T-helper 2 cell treated with Interferon-gamma antibody and Interleukin-4, amounts not matched to agents 5 μg/mL and 100 μg/mL, for 36 hours (primary cell): ENCODE results near the gene SBF2.

ENCODE experiments used
- DNase-seq: peaks from one replicate; pipeline ENCODE4 v3.0.0; 2021; ENCODE audit warnings: low spot score
- H3K27ac Mint-ChIP-seq: one replicate; pipeline ENCODE4 v1.8.0; 2021; ENCODE audit warnings: mild to moderate bottlenecking, mixed read lengths
- H3K27me3 Mint-ChIP-seq: one replicate; pipeline ENCODE4 v1.8.0; 2021; ENCODE audit warnings: low read depth, mixed read lengths
- H3K36me3 Mint-ChIP-seq: one replicate; pipeline ENCODE4 v1.8.0; 2021; ENCODE audit warnings: low read depth, mixed read lengths
- H3K4me1 Mint-ChIP-seq: one replicate; pipeline ENCODE4 v1.8.0; 2021; ENCODE audit warnings: low read depth, mixed read lengths
- H3K4me3 Mint-ChIP-seq: one replicate; pipeline ENCODE4 v1.8.0; 2022; ENCODE audit warnings: mild to moderate bottlenecking, moderate library complexity, mixed read lengths
- H3K9me3 Mint-ChIP-seq: one replicate; pipeline ENCODE4 v1.8.0; 2021; ENCODE audit warnings: mixed read lengths

The SBF2 gene

GRCh38 chr11:9783986-9784385, 510.0 kb downstream of the SBF2 start:
- DNase-seq, result no peak
- no peaks in the 10 kb centered on the region for H3K27me3 Mint-ChIP-seq
- H3K36me3 Mint-ChIP-seq, result no peaks in the 10 kb centered on the region
- no peaks in the 10 kb centered on the region for H3K9me3 Mint-ChIP-seq
- no peak overlapping the region for H3K27ac Mint-ChIP-seq
- no peak overlapping the region for H3K4me3 Mint-ChIP-seq
- peaks cover 5% of the 10 kb centered on the region for H3K4me1 Mint-ChIP-seq

DNA sequence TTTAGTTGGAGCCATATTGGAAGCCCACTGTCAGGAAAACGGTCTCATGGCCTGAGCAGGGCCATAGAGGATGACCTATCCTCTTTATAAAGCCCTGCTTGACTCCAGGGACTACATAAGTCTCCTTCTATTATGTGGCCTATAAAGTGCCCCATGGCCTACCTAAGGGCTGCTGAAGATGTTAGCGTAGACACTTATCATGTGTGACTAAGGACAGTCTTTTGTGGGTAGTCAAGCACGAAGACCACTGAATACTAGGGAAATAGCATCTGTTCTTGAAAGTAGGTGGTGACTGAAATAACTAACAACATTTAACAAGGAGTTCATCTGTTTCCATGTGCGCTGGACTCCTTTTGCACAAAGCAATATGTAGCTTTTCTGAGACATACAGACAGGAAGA, 513.1 kb downstream of the SBF2 start:
- Mint-ChIP-seq H3K9me3 (no peaks in the 10 kb centered on the region), H3K36me3 (no peaks in the 10 kb centered on the region), H3K4me1 (peaks cover 2% of the 10 kb centered on the region), H3K27me3 (no peaks in the 10 kb centered on the region), H3K27ac (no peak overlapping the region), H3K4me3 (no peak overlapping the region)
- DNase-seq, result no peak

DNA sequence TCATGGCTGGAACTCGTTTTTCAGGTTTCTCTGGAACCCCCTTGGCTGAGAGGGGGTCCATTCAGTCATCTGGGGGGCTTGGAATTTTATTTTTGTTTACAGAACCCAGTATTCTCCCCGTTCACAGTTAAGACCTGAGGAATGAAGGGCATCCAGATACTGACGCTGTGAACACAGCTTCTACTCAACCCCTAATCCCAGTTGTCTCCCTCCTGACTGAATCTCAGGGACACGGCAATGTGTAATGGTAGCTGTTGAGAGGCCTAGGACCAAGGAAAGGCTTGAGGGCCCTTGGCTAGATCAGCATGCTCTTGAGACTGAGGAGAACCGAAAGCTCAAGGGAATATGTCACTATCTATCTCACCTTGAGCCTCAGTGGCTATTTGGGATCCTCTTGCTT, 516.5 kb downstream of the SBF2 start:
- DNase-seq, result no peak
- H3K27me3 Mint-ChIP-seq, result no peaks in the 10 kb centered on the region
- H3K27ac Mint-ChIP-seq, result no peak overlapping the region
- H3K36me3 Mint-ChIP-seq, result no peaks in the 10 kb centered on the region
- H3K9me3 Mint-ChIP-seq, result no peaks in the 10 kb centered on the region
- no peak overlapping the region for H3K4me3 Mint-ChIP-seq
- H3K4me1 Mint-ChIP-seq, result peaks cover 4% of the 10 kb centered on the region

DNA sequence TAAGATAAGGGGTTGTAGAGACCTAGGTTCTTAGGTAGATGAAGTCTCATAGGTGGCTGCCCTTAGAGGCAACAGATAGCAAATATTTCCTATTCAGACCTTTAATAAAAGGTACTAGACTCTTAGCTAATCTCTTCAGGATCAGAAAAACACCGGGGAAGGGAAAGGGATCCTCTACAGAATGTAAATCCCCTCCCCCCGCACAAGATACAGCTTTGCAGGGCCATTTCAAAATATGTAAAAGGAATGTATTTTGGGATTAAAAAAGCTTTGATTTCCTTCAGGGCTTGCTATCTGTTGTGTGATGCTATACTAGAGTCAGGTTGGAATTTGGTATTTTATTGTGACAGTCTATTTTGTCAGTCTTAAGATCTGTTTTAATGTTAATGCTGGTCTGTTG, 517.0 kb downstream of the SBF2 start:
- DNase-seq, result no peak
- no peaks in the 10 kb centered on the region for H3K9me3 Mint-ChIP-seq
- no peak overlapping the region for H3K27ac Mint-ChIP-seq
- no peaks in the 10 kb centered on the region for H3K36me3 Mint-ChIP-seq
- no peaks in the 10 kb centered on the region for H3K27me3 Mint-ChIP-seq
- H3K4me3 Mint-ChIP-seq, result no peak overlapping the region
- H3K4me1 Mint-ChIP-seq, result peaks cover 2% of the 10 kb centered on the region

DNA sequence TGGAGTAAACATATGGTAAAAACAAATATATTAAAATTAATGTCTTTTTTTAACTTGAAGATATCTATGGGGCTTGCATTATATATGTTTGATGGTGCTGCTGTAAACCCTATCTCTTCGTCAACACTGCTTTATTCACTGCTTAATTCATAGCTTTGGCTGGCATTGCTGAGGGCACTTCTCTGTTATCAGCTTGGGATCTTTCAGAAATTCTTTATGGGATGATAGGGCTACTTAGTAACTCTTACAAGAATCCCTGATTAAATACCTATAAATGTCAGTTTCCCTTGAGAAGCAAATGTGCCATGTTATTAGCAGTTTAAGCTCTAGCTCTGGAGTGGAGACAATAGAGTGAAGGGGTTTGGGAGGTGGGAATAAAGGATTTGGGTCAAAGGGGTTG, 517.8 kb downstream of the SBF2 start:
- H3K36me3 Mint-ChIP-seq, result no peaks in the 10 kb centered on the region
- peaks cover 2% of the 10 kb centered on the region for H3K4me1 Mint-ChIP-seq

GRCh38 chr11:9775398-9775779, 518.6 kb downstream of the SBF2 start:
- Mint-ChIP-seq H3K4me1 (peaks cover 2% of the 10 kb centered on the region), H3K36me3 (no peaks in the 10 kb centered on the region), H3K4me3 (no peak overlapping the region), H3K27me3 (no peaks in the 10 kb centered on the region), H3K27ac (no peak overlapping the region), H3K9me3 (no peaks in the 10 kb centered on the region)
- DNase-seq, result no peak

More for the DNA sequence above, 517.8 kb downstream of the SBF2 start:
- Mint-ChIP-seq H3K4me3 (no peak overlapping the region), H3K27me3 (no peaks in the 10 kb centered on the region), H3K9me3 (no peaks in the 10 kb centered on the region), H3K27ac (no peak overlapping the region)
- DNase-seq, result no peak

- no peak for DNase-seq
- Mint-ChIP-seq H3K27me3 (no peaks in the 10 kb centered on the region), H3K4me3 (no peak overlapping the region), H3K4me1 (peaks cover 2% of the 10 kb centered on the region), H3K27ac (no peak overlapping the region), H3K9me3 (no peaks in the 10 kb centered on the region), H3K36me3 (no peaks in the 10 kb centered on the region)
Measured at GRCh38 chr11:9774591-9775397, 519.2 kb downstream of the SBF2 start.

- no peak for DNase-seq
- Mint-ChIP-seq H3K4me1 (peaks cover 2% of the 10 kb centered on the region), H3K36me3 (no peaks in the 10 kb centered on the region), H3K27ac (no peak overlapping the region), H3K4me3 (no peak overlapping the region), H3K27me3 (no peaks in the 10 kb centered on the region), H3K9me3 (no peaks in the 10 kb centered on the region)
Measured at GRCh38 chr11:9774109-9774508, 519.9 kb downstream of the SBF2 start.

- Mint-ChIP-seq H3K9me3 (no peaks in the 10 kb centered on the region), H3K4me1 (peaks cover 2% of the 10 kb centered on the region), H3K4me3 (no peak overlapping the region), H3K27me3 (no peaks in the 10 kb centered on the region), H3K27ac (no peak overlapping the region), H3K36me3 (no peaks in the 10 kb centered on the region)
- DNase-seq, result no peak
Measured at GRCh38 chr11:9773524-9773923, 520.5 kb downstream of the SBF2 start.

GRCh38 chr11:9772218-9772617, 521.8 kb downstream of the SBF2 start:
- H3K4me3 Mint-ChIP-seq, result no peak overlapping the region
- H3K4me1 Mint-ChIP-seq, result peaks cover 8% of the 10 kb centered on the region
- H3K36me3 Mint-ChIP-seq, result no peaks in the 10 kb centered on the region
- H3K27ac Mint-ChIP-seq, result no peak overlapping the region
- no peaks in the 10 kb centered on the region for H3K27me3 Mint-ChIP-seq
- no peaks in the 10 kb centered on the region for H3K9me3 Mint-ChIP-seq
- no peak for DNase-seq

DNA sequence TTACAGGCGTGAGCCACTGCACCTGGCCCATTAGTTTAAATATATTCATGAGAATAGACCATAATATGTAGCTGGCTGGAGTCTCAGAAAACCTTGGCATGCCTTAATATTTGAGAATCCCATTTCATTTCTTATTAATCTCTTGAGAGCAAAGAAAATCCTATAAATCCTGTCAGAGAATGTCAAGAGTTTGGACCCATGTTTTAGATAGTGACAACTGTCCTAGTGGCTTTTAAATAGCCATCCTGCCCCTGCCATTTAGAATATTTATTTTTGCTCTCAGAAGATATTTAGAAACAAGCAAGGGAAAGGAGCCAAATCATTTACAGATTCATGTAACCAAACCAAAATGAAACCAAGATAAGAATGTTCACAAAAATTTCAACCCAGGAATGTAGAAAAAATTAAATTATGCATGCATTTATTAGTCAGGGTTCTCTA, 522.9 kb downstream of the SBF2 start:
- H3K4me3 Mint-ChIP-seq, result no peak overlapping the region
- H3K27me3 Mint-ChIP-seq, result no peaks in the 10 kb centered on the region
- DNase-seq, result no peak

DNA sequence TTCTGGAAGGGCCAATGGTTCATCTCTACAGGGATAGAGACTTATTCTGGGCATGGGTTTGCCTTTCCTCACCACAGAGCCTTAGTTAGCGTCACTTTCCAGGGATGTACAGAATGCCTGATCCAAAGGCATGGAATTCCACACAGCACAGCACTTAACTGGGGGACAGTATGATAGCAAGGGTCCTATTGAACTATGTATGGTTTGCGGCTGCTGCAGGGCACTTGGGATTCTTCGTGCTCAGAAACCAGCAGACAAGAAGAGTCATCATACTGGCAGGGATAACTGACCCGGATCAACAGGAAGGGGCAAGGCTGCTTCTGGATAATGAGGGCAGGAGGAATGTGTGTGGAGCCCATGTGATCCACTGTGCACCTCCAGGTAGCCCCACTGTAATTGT, 524.4 kb downstream of the SBF2 start:
- Mint-ChIP-seq H3K27me3 (no peaks in the 10 kb centered on the region), H3K27ac (no peak overlapping the region), H3K9me3 (no peaks in the 10 kb centered on the region), H3K4me3 (no peak overlapping the region), H3K4me1 (peaks cover 11% of the 10 kb centered on the region), H3K36me3 (no peaks in the 10 kb centered on the region)
- no peak for DNase-seq

More for the DNA sequence above, 522.9 kb downstream of the SBF2 start:
- Mint-ChIP-seq H3K27ac (no peak overlapping the region), H3K9me3 (no peaks in the 10 kb centered on the region), H3K4me1 (peaks cover 12% of the 10 kb centered on the region), H3K36me3 (no peaks in the 10 kb centered on the region)

DNA sequence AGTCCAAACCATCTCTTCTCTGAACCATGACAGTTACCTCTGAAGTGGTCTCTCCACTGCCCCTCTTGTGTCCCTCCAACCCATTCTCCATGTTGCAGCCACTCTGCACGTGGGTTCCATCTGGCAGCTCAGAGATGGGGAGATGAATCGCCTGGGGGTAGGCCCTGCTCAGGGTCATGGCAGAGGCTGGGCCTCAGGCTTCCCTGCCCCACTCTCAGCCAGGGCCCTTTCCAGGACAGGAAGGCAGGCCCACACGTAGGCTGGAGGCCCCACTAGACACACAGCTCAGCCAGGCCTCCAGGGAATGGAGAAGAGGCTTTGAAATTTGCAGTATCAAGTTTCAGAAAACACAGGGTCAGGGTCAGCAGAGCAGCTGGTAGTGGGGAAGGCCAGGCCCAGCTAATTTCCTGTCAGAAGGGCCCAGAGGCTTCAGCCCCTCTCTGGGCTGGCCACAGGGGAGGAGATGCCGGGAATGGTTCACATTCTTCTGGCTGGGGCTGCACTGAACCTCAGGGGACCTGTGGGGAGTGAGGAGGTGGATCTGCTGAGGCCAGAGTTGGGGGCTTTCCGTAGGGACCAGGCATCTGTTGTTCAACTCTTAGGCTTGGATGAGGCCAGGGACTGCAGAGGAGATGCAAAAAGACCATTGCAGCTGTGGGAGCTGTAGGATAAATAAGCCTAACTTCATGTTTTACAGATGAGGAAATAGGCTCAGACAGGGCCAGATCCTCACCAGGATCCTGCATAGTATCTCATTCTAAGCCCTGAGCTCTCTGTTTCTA, 528.5 kb downstream of the SBF2 start:
- H3K36me3 Mint-ChIP-seq, result no peaks in the 10 kb centered on the region
- H3K9me3 Mint-ChIP-seq, result no peaks in the 10 kb centered on the region
- H3K4me3 Mint-ChIP-seq, result no peak overlapping the region
- no peak overlapping the region for H3K27ac Mint-ChIP-seq
- no peak for DNase-seq
- no peaks in the 10 kb centered on the region for H3K27me3 Mint-ChIP-seq
- peaks cover 21% of the 10 kb centered on the region for H3K4me1 Mint-ChIP-seq

GRCh38 chr11:9763301-9763700, 530.7 kb downstream of the SBF2 start:
- DNase-seq, result no peak
- no peak overlapping the region for H3K27ac Mint-ChIP-seq
- no peak overlapping the region for H3K4me3 Mint-ChIP-seq
- no peaks in the 10 kb centered on the region for H3K27me3 Mint-ChIP-seq
- H3K9me3 Mint-ChIP-seq, result no peaks in the 10 kb centered on the region
- peaks cover 36% of the 10 kb centered on the region for H3K4me1 Mint-ChIP-seq
- no peaks in the 10 kb centered on the region for H3K36me3 Mint-ChIP-seq
